Osteocyte (in vitro differentiated cells): ENCODE data around the gene RNF186. TPM values are rescaled to one million over a fixed set of nuclear protein-coding genes. Genes with fewer than 3 reads are reported as not detected.
"Not testable (repeated sequence)": the region's sequence is repeated elsewhere in the genome, so short reads cannot be mapped to it uniquely, and the experiment has no call there.

Source experiments
- DNase-seq: peaks from one replicate; pipeline ENCODE4 v3.0.0; 2021; ENCODE audit warnings: mixed read lengths; ENCODE audit not compliant: unreplicated experiment; ENCODE audit errors: extremely low spot score
- H3K27ac Mint-ChIP-seq: one replicate; pipeline ENCODE4 v1.8.0; 2021; ENCODE audit warnings: mild to moderate bottlenecking, mixed read lengths; ENCODE audit not compliant: unreplicated experiment
- H3K27me3 Mint-ChIP-seq: one replicate; pipeline ENCODE4 v1.8.0; 2021; ENCODE audit warnings: mixed read lengths; ENCODE audit not compliant: unreplicated experiment
- H3K36me3 Mint-ChIP-seq: one replicate; pipeline ENCODE4 v1.8.0; 2021; ENCODE audit warnings: mixed read lengths; ENCODE audit not compliant: unreplicated experiment
- H3K4me1 Mint-ChIP-seq: one replicate; pipeline ENCODE4 v1.8.0; 2021; ENCODE audit warnings: mixed read lengths; ENCODE audit not compliant: unreplicated experiment
- H3K4me3 Mint-ChIP-seq: one replicate; pipeline ENCODE4 v1.8.0; 2021; ENCODE audit warnings: mild to moderate bottlenecking, moderate library complexity, mixed read lengths; ENCODE audit not compliant: unreplicated experiment
- H3K9me3 Mint-ChIP-seq: one replicate; pipeline ENCODE4 v1.8.0; 2021; ENCODE audit warnings: mixed read lengths; ENCODE audit not compliant: unreplicated experiment
- CTCF ChIP-seq: fragments of 200-600 bp; sonication (generic); IDR thresholded peaks from 2 replicates; pipeline ENCODE4 v1.5.0; 2021; ENCODE audit warnings: antibody characterized with exemption, mild to moderate bottlenecking, moderate library complexity
- total RNA-seq: library from RNA; stranded (reverse); gene quantifications from 2 replicates; pipeline ENCODE4 v1.2.1, GENCODE V29; 2021

The RNF186 gene
- total RNA-seq, 1 donor from 2014 or later, result not detected

- H3K4me1 Mint-ChIP-seq, result peaks cover 1% of the 10 kb centered on the region
- no peak overlapping the region for H3K4me3 Mint-ChIP-seq
- no peak for TF ChIP-seq CTCF
- no peaks in the 10 kb centered on the region for H3K9me3 Mint-ChIP-seq
- no peaks in the 10 kb centered on the region for H3K36me3 Mint-ChIP-seq
- H3K27ac Mint-ChIP-seq, result no peak overlapping the region
- peaks cover 2% of the 10 kb centered on the region for H3K27me3 Mint-ChIP-seq
- DNase-seq, result no peak
Observed at GRCh38 chr1:19852036-19852435, 37.0 kb upstream of the RNF186 start.

DNA sequence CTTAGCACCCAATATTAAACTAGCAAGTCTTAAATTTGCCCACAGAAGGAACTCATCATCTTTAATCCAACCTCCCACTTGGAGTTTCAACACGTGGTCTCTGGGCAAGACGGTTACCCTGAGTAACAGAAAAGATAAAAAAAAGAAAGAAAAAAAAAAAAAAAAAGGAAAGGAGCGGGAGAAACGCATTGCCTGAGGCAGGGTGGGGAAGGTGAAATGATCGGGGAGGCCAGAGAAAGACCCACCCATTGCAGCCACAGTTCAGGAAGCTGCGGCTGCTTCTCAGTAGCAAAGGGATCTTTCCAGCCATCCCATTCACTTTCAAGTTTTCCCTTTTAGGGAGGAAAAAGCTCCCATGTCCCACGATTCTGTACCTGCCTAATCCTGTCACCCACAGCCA is 35.1 kb upstream of the RNF186 start:
- H3K36me3 Mint-ChIP-seq, result no peaks in the 10 kb centered on the region
- H3K4me1 Mint-ChIP-seq, result peaks cover 1% of the 10 kb centered on the region
- H3K27me3 Mint-ChIP-seq, result peaks cover 2% of the 10 kb centered on the region
- no peak for TF ChIP-seq CTCF
- no peak for DNase-seq
- H3K9me3 Mint-ChIP-seq, result no peaks in the 10 kb centered on the region
- H3K4me3 Mint-ChIP-seq, result no peak overlapping the region
- H3K27ac Mint-ChIP-seq, result no peak overlapping the region

GRCh38 chr1:19849307-19849706 is 34.2 kb upstream of the RNF186 start:
- not testable (repeated sequence) for H3K27me3 Mint-ChIP-seq, DNase-seq, H3K9me3 Mint-ChIP-seq

DNA sequence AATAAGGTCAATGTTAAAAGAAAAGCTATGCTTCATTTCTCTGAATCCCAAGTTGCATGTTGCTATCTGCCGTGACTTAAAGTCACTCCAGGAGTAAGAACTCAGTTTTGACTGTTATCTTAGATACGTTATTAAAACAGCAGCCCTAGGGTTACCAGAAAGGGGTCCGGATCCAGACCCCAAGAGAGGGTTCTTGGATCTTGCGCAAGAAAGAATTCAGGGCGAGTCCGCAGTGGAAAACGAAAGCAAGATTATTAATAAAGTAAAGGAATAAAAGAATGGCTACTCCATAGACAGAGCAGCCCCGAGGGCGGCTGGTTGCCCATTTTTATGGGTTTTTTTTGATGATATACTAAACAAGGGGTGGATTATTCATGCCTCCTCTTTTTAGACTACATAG is 32.3 kb upstream of the RNF186 start:
- H3K36me3 Mint-ChIP-seq, H3K27ac Mint-ChIP-seq, H3K9me3 Mint-ChIP-seq, H3K4me1 Mint-ChIP-seq, H3K4me3 Mint-ChIP-seq, DNase-seq, H3K27me3 Mint-ChIP-seq: not testable (repeated sequence)

More at GRCh38 chr1:19849307-19849706, 34.2 kb upstream of the RNF186 start:
- H3K27ac Mint-ChIP-seq, H3K4me1 Mint-ChIP-seq, H3K36me3 Mint-ChIP-seq, H3K4me3 Mint-ChIP-seq: not testable (repeated sequence)

GRCh38 chr1:19846338-19846737 is 31.3 kb upstream of the RNF186 start:
- no peak for TF ChIP-seq CTCF
- H3K9me3 Mint-ChIP-seq, result no peaks in the 10 kb centered on the region
- peaks cover 9% of the 10 kb centered on the region for H3K27me3 Mint-ChIP-seq
- no peak overlapping the region for H3K27ac Mint-ChIP-seq
- H3K36me3 Mint-ChIP-seq, result no peaks in the 10 kb centered on the region
- no peak overlapping the region for H3K4me3 Mint-ChIP-seq
- H3K4me1 Mint-ChIP-seq, result peaks cover 3% of the 10 kb centered on the region
- no peak for DNase-seq

- no peak for TF ChIP-seq CTCF
- Mint-ChIP-seq H3K27me3 (peaks cover 9% of the 10 kb centered on the region), H3K4me1 (peaks cover 3% of the 10 kb centered on the region), H3K27ac (no peak overlapping the region), H3K9me3 (no peaks in the 10 kb centered on the region), H3K36me3 (no peaks in the 10 kb centered on the region), H3K4me3 (no peak overlapping the region)
- no peak for DNase-seq
Observed at GRCh38 chr1:19845555-19845954, 30.5 kb upstream of the RNF186 start.
